Effector CD8-positive, alpha-beta T cell (primary cell): Measurements from ENCODE around the gene CIAO3.
A peak's percentile ranks its signal among the peaks of the same experiment; 100 is the strongest.

Experiments used
- DNase-seq: peaks from one replicate; lab custom pipeline; 2025; lab: John Stamatoyannopoulos, UW

The CIAO3 gene

DNA sequence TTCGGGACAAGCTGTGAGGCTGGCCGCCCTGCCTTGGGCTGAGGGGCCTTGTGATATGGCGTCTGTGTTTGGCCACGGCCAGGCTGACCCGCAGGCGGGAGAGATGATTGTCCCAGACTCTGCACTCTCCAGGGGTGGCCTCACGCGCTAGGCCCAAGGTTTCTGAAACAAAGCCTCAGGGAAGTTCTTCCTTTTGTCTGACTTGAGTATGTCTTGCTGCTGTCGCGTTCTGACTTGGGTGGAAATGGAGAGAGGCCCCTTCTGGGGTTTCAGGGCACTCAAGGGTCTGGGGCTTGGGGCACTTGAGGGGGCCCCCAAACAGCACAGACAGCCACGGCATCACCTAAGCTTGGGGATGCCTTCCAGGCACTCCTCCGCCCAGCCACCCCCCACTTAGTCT, 29.7 kb downstream of the CIAO3 start:
- DNase-seq, result no peak

DNA sequence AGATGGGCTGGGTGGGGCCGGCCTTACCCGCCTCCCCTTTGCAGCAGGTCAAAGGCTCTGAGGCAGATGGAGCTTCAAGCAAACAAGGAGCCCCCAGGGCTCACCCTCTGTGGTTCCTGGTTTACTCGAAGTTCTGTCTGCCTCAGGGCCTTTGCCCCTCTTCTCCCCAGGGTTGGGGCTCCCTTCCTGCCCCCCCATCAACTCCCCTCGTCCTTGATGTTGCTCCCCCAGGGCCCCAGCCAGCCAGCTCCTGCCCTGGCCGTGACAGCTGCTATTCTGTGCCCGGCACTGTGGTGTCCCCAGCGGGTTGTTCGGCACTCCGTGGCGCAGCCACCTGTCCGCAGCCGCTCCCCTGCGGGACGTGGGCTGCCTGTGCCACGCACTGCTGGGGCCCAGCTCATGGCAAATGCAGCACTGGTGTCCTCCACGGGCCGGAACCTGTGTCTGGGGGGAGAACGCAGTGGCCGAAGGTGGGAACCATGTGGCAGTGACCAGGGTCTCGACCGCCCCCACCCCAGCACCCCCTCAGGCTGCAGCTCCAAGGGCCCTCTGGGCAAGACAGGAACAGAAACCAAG, 30.2 kb downstream of the CIAO3 start:
- DNase-seq, result no peak

DNA sequence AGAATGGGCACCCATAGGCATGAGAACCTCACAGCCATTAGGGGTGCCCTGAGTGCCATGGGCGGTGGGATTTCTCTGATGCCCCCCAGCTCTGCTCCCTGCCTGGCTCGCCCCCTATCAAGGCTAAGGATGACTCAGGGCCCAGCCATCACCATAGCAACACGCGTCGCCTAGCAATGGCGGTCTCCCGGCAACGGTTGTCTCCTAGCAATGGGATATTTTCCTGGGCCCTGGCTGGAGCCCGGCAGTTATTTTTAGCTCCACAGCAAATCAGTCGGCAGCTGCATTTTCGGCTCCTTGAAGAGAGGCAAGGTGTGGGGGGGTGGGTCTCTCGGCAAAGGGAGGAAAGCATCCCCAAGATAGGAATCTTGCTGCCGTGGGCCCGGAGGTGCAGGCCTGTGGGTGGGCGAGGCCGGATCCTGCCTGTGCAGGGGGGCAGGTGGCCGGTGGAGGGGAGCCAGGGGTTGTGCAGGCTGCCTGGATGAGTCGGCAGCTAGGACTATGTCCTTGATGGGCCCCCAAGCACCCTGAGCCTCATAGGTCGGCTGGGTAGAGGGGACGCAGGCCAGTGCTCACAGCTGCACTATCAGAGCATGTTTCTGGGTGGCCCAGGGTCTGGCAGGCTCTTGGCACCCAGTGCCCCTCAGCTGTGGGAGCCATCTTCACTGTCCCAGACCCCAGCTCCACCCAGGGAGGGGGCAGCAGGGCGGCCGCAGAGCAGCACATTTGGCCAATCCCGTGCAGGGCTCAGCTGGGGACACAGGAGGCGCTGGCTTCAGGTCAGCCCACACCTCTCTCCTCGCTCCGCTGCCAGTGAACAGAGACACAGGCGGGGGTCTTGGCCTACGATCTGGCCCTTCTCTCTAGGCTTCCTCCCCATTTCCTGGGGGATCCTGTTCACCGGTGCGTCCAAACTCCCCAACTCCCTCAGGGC, 31.0 kb downstream of the CIAO3 start:
- no peak for DNase-seq

DNA sequence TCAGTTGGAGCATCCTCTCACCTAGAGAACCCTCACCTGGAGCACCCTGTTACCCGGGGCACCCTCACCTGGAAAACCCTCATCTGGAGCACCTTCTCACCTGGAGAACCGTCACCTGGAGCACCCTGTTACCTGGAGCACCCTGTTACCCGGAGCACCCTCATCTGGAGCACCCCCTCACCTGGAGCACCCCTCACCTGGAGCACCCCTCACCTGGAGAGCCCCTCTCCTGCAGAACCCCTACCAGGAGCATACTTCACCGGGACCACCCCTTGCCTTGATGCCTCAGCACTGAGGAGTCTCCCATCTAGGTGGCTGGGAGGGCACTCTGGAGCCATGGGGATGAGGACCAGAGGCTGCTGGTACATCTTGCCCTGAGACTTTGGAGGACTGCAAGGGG, 31.8 kb downstream of the CIAO3 start:
- DNase-seq, result no peak

DNA sequence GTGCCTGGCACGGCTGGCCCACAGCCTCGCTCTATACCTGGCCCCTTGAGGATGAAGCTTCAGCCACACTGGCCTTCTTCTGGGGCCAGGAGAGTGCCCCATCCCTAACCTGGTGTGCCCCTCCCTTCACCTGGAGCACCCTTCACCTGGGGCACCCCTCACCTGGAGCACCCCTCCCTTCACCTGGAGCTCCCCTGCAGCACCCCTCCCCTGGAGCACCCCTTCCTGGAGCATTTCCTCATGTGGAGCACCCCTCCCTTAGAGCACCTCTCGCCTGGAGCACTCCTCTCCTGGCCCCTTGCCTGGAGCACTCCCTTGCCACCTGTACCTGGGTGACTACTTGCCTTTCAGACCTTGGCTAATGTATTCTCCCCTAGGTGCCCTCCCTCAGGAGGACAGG, 32.8 kb downstream of the CIAO3 start:
- DNase-seq, result no peak

DNA sequence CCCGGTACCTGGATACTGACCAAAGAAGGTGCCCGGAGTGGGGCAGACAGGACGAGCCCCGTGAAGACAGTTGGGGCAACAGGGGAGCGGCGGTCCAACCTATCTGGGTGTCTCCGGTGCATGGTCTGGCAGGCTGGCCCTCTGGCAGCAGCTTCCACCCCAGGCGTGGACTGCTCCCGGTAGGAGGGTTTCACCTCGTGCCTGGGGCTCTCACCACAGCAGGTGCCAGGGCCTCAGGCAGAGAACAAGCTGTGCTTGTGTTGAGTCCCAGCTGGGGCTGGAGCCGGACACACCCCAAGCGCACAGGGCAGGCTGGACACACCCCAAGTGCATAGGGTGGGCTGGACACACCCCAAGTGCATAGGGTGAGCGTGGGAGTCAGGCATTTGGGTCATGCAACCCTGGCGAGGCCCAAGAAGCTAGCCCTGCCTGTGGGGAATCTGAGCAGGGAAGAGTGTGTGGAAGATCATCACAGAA, 33.7 kb downstream of the CIAO3 start:
- no peak for DNase-seq

DNA sequence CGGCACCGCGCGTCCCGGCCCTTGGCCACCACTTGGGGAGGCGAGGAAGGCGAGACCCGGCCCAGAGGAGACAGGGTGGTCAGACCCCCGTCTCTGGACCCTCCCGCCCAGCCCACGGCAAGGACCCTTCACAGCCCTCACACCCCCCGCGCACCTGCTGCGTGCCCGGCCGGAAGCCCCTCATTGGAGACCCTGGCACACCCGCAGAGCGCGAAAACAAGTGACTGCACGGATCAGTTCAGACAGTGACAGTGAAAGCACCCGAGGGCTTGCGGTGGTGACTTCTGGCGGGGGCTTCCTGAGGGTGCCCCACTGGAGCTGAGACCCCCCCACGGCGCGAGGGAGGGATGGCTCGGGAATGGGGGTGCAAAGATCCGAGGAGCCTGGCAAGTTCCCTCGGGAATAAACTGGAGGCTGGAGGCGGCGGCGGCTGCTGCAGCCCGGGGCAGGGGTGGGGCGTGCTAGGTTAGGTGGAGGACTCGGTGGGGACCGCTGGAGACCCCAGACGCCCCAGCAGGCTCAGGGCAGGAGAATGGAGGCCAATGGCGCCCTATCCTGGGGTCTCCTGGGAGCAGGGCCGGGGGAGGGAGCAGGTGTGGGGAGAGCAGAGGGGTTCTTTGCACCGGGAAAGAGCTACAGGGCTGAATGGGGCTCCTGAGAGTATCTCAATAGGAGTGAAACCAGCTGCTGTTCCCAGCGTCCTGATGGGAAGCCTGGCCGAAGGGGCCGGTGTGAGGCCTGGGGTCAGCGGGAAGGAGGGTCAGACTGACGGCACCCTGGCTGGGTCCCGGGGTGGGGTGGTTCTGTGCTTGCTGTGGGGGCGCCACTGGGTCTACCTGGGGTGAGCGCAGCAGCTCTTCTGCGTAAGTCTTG, 34.4 kb downstream of the CIAO3 start:
- DNase-seq, result no peak

DNA sequence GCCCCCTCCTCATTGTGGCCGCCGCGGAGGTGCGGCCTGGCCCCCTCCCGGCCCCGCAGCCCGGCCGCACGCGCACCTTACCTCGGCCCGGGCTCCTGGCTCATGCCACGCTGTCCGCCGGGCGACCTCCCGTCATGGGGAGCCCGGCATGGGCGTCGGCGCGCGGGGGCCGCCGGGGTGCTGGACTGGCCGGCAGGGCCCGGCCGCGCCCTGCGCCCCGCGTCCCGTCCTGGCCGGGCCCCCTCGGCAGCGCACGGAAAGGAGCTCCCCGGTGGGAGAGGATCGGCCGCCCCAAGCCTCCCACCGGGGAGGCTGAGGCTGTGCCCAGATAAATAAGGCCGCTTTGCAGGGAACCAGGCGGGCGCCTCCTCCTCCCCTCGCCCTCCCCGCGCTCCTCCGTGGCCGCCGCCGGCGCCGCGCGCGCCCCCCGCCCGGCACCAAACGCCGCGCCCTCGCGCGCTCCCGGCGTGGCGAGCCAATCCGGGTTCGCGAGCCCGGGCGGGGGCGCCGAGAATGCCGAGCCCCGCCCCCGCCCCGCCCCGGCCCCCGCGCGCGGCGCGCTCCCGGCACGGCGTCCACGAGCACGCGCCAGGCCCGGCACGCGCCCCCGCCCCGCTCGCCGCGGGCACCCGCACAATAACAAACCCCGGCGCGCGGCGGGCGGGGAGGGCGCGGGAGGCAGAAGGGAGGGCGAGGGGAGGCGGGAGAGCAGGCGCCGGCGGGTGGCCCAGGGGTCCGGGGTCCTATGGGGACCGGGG, 35.2 kb downstream of the CIAO3 start, which contains the start of gene FBXL16:
Gene FBXL16 (minus strand): TSS at position 371 of the 758 bp plus-strand sequence. CDS start 8,396 bp downstream, outside the sequence.
- DNase-seq, result no peak

DNA sequence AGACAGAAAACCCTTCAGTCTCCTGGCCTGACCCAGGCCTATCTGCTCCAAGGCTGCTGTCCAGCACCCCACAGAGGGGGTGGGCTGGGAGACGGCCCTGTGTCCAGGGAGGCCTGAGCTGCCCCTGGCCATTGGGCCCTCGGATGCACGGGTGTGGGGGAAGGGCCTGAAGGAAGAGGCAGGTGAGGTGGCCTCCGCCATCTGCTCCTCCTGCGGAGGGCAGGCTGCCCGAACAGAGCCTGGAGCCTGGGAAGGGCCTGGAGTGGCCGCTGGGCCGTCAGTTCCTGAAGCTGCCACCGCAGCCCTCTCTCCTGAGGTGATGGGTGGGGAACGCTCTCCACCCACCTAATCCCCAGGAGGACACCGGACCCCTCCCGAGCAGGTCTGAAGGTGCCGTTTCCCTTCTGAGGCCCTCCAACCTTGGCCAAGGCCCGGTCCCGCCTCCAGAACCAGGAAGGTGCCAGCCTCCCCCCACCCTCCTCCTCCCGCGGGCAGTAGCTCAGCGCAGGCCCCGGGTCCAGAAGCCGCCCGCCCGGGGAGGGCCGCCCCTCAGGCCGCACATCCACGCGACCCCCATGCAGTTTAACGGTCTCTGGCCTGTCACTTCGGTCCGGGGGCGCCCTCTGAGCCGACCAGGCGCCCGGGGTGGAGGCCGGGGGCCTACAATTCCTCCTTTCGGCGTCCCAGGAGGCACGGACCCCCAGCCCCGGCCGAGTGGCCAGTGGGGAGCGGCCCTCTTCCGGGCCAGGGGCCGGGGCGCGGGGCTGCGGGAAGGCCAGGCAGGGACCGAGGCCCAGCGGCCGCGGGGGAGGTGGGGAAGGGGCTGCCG, 36.0 kb downstream of the CIAO3 start:
- no peak for DNase-seq

DNA sequence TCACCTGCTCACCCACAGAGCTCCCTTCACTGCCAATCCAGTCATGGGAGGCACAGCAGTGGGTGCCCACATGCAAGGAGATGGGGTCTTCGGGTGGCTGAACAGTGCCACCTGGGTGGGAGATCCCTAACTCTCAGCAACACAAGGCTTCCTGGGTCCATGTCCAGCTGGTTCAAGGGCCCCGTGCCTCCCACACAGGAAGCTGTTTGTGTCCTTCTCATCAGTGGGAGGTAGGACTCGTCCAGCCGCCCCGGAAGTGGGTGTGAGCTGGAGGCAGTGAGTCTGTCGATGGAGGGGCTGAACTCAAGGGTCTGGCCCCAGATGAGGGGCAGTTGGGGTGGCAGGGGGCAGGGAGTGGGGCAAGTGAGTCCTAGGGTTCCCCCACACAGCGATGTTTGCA, 36.8 kb downstream of the CIAO3 start:
- DNase-seq, result no peak

DNA sequence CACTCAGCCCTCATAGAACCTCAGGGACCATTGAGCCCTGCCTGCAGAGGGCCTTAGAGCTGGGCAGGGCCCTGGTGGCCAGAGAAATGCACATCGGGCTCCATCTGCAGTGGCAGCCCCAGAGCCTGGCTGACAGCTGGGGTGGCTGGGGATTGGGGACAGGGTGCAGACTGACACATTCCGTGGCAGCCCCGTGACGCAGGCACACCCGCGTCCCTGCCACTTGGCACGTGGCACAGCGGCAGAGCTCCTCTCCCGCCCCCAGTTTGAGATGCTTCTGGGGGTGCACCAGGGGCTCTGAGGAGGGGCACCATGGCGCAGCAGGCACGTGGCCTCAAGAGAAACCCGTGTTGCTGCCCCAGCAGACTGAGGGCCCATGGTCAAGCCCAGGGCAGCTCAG, 37.4 kb downstream of the CIAO3 start:
- no peak for DNase-seq

DNA sequence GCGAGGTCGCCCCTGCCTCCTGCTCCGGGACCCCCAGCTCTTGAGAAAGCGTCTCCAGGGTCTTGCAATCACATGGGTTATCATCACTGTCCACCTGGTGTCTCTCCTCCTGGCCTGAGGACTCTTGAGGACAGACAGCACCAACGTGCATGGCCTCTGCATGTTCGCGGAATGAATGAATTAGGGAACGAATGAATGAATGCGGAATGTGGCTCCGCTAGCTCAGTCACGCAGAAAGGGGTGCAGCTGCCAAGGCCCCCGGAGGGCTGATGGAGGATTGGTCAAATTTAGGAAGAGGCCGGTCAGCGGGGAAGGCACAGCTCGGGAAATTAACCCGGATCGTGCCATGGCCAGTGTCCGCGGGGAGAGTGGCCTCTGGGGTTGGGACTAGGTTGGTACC, 38.5 kb downstream of the CIAO3 start:
- DNase-seq, result no peak

DNA sequence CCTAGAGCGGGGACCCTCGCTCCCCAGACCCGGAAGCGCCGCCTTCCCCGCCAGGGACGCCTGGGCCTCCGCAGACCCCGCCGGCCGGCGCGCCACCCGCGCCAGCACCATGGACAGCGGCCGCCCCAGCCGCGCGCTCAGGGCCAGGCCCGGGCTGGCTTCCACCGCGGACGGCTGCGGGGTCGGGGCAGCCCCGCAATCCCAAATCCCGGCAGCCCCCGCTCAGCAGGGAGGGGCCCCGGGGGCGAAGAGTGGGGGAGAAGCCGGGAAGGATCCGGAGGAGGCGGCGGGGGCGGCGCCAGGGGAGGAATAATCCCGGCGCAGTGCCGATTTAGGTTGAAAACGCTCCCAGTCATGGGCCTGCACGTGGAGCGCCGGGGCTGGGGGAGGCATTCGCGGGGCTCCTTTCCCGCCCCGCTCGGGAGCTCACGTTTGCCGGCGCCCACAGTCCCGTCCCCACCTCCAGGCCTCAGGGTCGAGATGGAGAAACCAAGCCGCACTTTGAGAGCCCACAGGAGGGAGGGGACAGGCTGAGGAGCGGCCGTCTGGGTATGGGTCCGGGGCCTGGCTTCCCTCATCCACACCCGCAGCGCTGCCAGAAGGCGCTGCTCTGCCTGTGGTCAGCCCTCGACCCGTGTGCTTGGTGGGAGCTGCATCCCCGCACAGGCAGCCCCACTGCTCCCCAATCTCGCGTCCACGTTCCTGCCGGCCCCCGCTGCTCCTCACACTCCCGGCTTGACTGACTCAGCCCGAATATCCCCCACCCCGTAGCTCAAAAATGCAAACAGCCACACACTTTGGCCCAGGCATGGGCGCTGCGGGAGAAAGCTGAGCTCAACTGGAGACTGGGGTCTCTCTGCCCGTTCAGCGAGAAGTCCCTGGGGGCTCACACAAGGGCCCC, 39.9 kb downstream of the CIAO3 start:
- peak; percentile 18 for DNase-seq

DNA sequence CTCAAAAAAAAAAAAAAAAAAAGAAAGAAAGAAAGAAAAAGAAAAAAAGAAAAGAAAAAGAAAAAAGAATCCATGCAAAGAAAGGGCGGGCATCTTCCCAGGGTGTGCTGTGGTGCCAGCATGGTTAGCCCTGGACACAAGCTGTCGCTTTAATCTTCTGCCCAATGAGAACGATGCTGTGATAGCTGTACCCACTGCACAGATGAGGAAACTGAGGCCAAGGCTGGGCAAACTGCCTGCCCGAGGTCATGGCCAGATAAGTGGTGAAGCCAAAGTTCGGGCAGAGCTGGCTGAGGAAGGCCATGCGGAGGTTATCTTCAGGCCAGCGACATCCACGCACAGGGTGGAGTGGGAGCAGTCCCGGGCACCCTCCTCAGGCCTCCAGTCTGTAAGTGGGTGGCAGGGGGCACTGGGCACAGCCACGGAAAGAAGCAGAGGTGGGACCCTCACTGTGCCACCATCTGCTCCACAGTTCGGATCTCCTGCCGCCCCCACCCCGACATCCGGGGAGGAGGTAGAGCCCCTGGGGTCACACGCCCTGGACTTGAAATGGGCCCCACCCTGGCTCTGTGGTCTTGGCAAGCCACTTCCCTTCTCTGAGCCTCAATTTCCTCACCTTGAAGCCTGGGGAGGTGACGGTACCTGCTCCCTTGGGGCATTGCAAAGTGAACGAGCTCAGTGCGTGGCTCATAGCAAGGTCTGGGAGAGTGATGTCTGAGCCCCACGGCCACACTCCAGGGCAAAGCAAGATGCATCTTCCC, 41.7 kb downstream of the CIAO3 start:
- no peak for DNase-seq

DNA sequence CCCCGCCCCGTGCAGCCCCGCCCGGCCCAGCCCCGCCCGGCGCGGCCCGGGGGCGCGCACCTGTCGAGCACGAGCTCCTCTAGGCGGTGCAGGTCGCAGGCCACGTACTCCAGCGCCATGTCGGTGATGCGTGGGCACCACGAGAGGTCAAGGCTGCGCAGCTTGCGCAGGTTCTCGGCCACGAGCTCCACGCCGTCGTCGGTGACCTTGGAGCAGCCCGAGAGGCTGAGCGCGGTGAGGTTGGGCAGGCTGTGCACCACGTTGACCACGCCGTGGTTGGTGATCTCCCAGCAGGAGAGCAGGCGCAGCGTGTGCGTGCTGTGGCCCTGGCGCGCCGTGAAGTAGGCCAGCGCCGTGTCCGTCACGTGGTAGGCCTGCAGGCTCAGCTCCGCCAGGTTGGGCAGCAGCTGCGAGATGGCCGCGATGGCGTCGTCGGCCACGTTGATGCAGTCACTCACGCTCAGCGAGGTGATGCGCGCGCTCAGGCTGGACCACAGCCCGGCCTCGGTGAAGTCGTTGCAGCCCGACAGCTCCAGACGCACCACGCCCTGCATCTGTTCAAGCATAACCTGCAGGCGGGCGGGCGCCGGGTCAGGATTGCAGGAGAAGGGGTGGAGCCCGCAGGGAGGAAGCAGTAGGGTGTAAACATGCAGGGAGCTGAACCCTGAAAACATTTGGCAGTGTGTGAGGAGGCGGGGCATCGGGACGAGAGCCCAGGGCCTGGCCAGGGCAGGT, 45.3 kb downstream of the CIAO3 start:
- DNase-seq, result peak; percentile 39

DNA sequence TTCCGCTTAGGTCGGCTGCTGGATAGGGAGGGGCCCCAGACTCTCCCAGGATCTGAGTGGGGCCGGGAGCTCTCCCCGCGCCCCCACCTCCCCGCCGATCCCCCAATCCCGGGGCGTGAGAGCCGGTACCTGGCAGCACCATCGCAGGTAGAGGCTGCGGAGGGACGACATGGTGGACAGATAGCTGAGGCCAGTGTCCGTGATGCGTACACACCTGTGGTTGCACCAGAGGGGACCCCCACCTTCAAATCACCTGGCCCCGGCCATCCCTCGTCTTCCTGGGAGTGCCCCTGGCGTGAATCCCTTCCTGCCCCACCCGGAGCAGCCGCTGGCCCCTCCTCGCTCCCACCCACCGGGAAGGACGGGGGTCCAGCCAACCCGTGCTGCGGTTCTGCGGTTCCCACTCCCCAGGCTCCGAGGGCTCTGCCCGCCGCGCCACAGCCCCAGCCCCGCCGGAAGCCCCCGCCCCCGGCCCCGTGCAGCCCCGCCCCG, 45.9 kb downstream of the CIAO3 start:
- DNase-seq, result no peak

DNA sequence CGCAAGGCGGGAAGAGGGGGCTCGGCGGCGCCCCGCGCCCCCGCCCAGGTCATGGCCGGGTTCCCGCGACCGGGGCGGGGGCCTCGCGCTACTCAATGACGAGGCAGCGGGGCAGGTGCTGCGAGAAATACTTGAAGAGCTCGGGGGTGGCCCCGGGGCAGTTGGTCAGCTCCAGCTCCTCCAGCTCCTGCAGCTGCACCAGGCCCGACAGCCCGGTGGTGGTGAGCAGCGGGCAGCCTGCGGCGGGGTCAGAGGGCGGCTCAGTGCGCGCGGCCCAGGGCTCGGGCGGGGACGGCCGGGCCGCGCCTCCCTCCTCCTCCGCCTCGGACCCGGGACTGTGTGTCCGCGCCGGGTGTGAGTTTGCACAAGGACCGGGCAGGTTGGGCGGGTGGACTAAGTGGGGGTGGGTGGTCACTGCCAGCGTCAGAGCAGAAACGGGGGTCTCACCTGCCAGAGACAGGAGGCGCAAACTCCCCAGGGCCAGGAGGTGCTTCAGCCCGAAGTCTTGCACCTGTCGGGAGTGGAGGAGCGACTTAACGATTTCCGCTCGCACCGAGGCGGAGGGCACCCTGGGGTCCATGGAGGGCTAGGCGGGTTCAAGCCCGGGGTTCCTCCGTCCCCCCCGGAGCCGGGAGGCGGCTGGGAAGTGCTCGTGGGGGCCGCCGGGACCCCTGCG, 46.5 kb downstream of the CIAO3 start:
- no peak for DNase-seq
